Measurements from ENCODE around the gene ANKRD17. TPM values are rescaled to one million over a fixed set of nuclear protein-coding genes. Genes with fewer than 3 reads are reported as not detected.

Gene ANKRD17
- total RNA-seq, 1 donor from 2014 or later = 91.9 TPM

- TF ChIP-seq, protein P1, sequence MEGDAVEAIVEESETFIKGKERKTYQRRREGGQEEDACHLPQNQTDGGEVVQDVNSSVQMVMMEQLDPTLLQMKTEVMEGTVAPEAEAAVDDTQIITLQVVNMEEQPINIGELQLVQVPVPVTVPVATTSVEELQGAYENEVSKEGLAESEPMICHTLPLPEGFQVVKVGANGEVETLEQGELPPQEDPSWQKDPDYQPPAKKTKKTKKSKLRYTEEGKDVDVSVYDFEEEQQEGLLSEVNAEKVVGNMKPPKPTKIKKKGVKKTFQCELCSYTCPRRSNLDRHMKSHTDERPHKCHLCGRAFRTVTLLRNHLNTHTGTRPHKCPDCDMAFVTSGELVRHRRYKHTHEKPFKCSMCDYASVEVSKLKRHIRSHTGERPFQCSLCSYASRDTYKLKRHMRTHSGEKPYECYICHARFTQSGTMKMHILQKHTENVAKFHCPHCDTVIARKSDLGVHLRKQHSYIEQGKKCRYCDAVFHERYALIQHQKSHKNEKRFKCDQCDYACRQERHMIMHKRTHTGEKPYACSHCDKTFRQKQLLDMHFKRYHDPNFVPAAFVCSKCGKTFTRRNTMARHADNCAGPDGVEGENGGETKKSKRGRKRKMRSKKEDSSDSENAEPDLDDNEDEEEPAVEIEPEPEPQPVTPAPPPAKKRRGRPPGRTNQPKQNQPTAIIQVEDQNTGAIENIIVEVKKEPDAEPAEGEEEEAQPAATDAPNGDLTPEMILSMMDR (IDR thresholded peaks at IDR 0.05; ENCODE audit: insufficient read depth, low read depth, low read length) = no peak
- no peak for TF ChIP-seq EZH2 (IDR thresholded peaks at IDR 0.05; ENCODE audit: insufficient read depth, low read length)
- Histone ChIP-seq H3K27me3 (ENCODE audit: insufficient read depth, low read length) (no peaks in the 10 kb centered on the region), H3K4me3 (ENCODE audit: insufficient read depth, low read depth, low read length) (no peak overlapping the region), H3K4me1 (ENCODE audit: insufficient read depth, low read length) (peaks cover 3% of the 10 kb centered on the region), H2AFZ (ENCODE audit: low read depth, low read length) (no peak overlapping the region), H3K4me2 (ENCODE audit: low read length) (no peak overlapping the region), H3K36me3 (ENCODE audit: insufficient read depth, low read length) (no peaks in the 10 kb centered on the region), H3K9me3 (ENCODE audit: insufficient read depth, low read depth, low read length) (no peaks in the 10 kb centered on the region), H3K9ac (ENCODE audit: low read length) (no peak overlapping the region), H3K79me2 (ENCODE audit: insufficient read depth, low read length) (no peaks in the 10 kb centered on the region), H3K27ac (ENCODE audit: low read depth, low read length) (no peak overlapping the region), H4K20me1 (ENCODE audit: insufficient read depth, low read length) (no peaks in the 10 kb centered on the region)
- no peaks in the 10 kb centered on the region for H3K27me3 Mint-ChIP-seq (ENCODE audit: low read depth, unreplicated experiment)
- H3K27ac Mint-ChIP-seq (ENCODE audit: unreplicated experiment) = no peak overlapping the region
- no peak overlapping the region for H3K4me3 Mint-ChIP-seq (ENCODE audit: unreplicated experiment)
- no peak for FAIRE-seq
- peaks cover 10% of the 10 kb centered on the region for H3K4me1 Mint-ChIP-seq (ENCODE audit: low read depth, unreplicated experiment)
- peaks cover 10% of the 10 kb centered on the region for H3K36me3 Mint-ChIP-seq (ENCODE audit: low read depth, unreplicated experiment)
- H3K9me3 Mint-ChIP-seq (ENCODE audit: unreplicated experiment) = peaks cover 5% of the 10 kb centered on the region
- no peak for DNase-seq (ENCODE audit: low read depth)
Observed at GRCh38 chr4:73275318-73275654, 16.7 kb upstream of the ANKRD17 start.

DNA sequence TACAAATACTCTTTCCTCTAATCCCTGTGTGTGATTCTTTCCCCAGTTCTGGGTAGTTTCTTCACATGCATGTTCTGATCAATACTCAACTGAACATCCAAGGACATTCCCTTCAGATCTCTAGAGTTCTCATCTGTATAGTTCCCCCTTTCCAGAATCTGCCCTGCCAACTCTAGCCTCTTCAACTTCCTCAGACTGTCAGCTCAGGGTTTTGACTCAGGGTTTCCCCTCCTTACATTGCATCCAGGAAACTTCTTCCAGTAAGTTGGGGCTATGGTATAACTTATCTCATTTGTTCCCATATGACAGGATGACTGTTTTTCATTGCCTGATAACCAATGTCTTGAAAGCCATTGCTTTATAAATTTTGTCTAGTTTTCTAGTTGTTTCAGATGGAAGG, 14.2 kb upstream of the ANKRD17 start:
- no peak for FAIRE-seq
- H3K9me3 Mint-ChIP-seq (ENCODE audit: unreplicated experiment) = peaks cover 5% of the 10 kb centered on the region

DNA sequence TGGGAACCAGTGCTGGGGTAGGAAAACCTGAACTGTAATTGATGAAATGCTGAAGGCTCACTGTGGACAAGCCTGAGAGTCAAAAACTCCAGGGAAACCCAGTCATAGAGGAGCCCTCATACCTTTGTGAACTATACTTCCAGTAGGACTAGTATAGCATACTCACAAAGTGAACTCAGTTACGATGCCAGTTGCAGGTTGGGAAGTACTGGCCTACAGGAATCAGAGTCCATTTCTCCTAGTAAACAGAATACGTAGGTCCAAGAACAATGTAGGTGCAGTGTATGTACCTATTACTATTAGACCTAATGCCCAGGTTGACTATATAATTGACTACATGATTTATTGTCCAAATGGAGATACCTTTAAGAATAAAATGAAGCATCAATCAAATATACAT, 8.5 kb upstream of the ANKRD17 start:
- Histone ChIP-seq H4K20me1 (ENCODE audit: insufficient read depth, low read length) (no peaks in the 10 kb centered on the region), H3K4me2 (ENCODE audit: low read length) (no peak overlapping the region), H2AFZ (ENCODE audit: low read depth, low read length) (no peak overlapping the region), H3K79me2 (ENCODE audit: insufficient read depth, low read length) (peaks cover 4% of the 10 kb centered on the region), H3K27me3 (ENCODE audit: insufficient read depth, low read length) (no peaks in the 10 kb centered on the region), H3K9me3 (ENCODE audit: insufficient read depth, low read depth, low read length) (no peaks in the 10 kb centered on the region), H3K27ac (ENCODE audit: low read depth, low read length) (no peak overlapping the region), H3K4me3 (ENCODE audit: insufficient read depth, low read depth, low read length) (no peak overlapping the region), H3K9ac (ENCODE audit: low read length) (no peak overlapping the region), H3K36me3 (ENCODE audit: insufficient read depth, low read length) (no peaks in the 10 kb centered on the region), H3K4me1 (ENCODE audit: insufficient read depth, low read length) (no peaks in the 10 kb centered on the region)
- Mint-ChIP-seq H3K27me3 (ENCODE audit: low read depth, unreplicated experiment) (no peaks in the 10 kb centered on the region), H3K27ac (ENCODE audit: unreplicated experiment) (no peak overlapping the region), H3K9me3 (ENCODE audit: unreplicated experiment) (no peaks in the 10 kb centered on the region), H3K4me3 (ENCODE audit: unreplicated experiment) (no peak overlapping the region), H3K4me1 (ENCODE audit: low read depth, unreplicated experiment) (no peaks in the 10 kb centered on the region), H3K36me3 (ENCODE audit: low read depth, unreplicated experiment) (no peaks in the 10 kb centered on the region)
- FAIRE-seq (no peak), DNase-seq (ENCODE audit: low read depth) (no peak)
- TF ChIP-seq, protein P1 (IDR thresholded peaks at IDR 0.05; ENCODE audit: insufficient read depth, low read depth, low read length) = no peak
- TF ChIP-seq EZH2 (IDR thresholded peaks at IDR 0.05; ENCODE audit: insufficient read depth, low read length) = no peak

More for the DNA sequence above, 14.2 kb upstream of the ANKRD17 start:
- Mint-ChIP-seq H3K4me1 (ENCODE audit: low read depth, unreplicated experiment) (peaks cover 10% of the 10 kb centered on the region), H3K36me3 (ENCODE audit: low read depth, unreplicated experiment) (peaks cover 3% of the 10 kb centered on the region), H3K4me3 (ENCODE audit: unreplicated experiment) (no peak overlapping the region), H3K27me3 (ENCODE audit: low read depth, unreplicated experiment) (no peaks in the 10 kb centered on the region), H3K27ac (ENCODE audit: unreplicated experiment) (no peak overlapping the region)
- Histone ChIP-seq H3K4me2 (ENCODE audit: low read length) (no peak overlapping the region), H3K79me2 (ENCODE audit: insufficient read depth, low read length) (no peaks in the 10 kb centered on the region), H3K4me3 (ENCODE audit: insufficient read depth, low read depth, low read length) (no peak overlapping the region), H3K9me3 (ENCODE audit: insufficient read depth, low read depth, low read length) (no peaks in the 10 kb centered on the region), H3K36me3 (ENCODE audit: insufficient read depth, low read length) (no peaks in the 10 kb centered on the region), H3K27ac (ENCODE audit: low read depth, low read length) (no peak overlapping the region), H4K20me1 (ENCODE audit: insufficient read depth, low read length) (no peaks in the 10 kb centered on the region), H2AFZ (ENCODE audit: low read depth, low read length) (no peak overlapping the region), H3K9ac (ENCODE audit: low read length) (no peak overlapping the region), H3K4me1 (ENCODE audit: insufficient read depth, low read length) (peaks cover 3% of the 10 kb centered on the region), H3K27me3 (ENCODE audit: insufficient read depth, low read length) (no peaks in the 10 kb centered on the region)
- DNase-seq (ENCODE audit: low read depth) = no peak
- TF ChIP-seq, protein P1 (IDR thresholded peaks at IDR 0.05; ENCODE audit: insufficient read depth, low read depth, low read length) = no peak
- TF ChIP-seq EZH2 (IDR thresholded peaks at IDR 0.05; ENCODE audit: insufficient read depth, low read length) = no peak
